ENCODE data around the gene ASPRV1. TPM values are rescaled to one million over a fixed set of nuclear protein-coding genes. Genes with fewer than 3 reads are reported as not detected.
A peak's percentile ranks its signal among the peaks of the same experiment; 100 is the strongest.

The ASPRV1 gene
- total RNA-seq, 1 experiment from 2014 or later, result 1.3 TPM

- CTCF ChIA-PET, result interaction anchor here (0.6 to 3.1 kb wide), 29 partner anchors 11 to 730 kb away, joined by 3 to 52 read pairs (median 4); partner anchors contain the start of genes C2orf42, SNRNP27 and SNRPG
- Mint-ChIP-seq H3K36me3 (no peaks in the 10 kb centered on the region), H3K4me3 (peak within 1 kb of the TSS; percentile 71), H3K9me3 (no peaks in the 10 kb centered on the region), H3K27ac (peak within 1 kb of the TSS; percentile 70), H3K27me3 (ENCODE audit: low read depth) (no peaks in the 10 kb centered on the region), H3K4me1 (peaks cover 4% of the 10 kb centered on the region; the same call in 1 of the 2 replicates)
- no peak for ATAC-seq
- 0 out of 2 replicates have a peak, but pooled peaks have one; percentile 39 for TF ChIP-seq HMGXB4 (CRISPR knock-in tag; IDR thresholded peaks at IDR 0.05)
- TF ChIP-seq CREM (CRISPR knock-in tag; IDR thresholded peaks at IDR 0.05), result no peak
- no peak for TF ChIP-seq ATF6 (CRISPR knock-in tag; IDR thresholded peaks at IDR 0.05)
- TF ChIP-seq ATF1 (CRISPR knock-in tag; IDR thresholded peaks at IDR 0.05), result 0 out of 2 replicates have a peak, but pooled peaks have one; percentile 33
- no peak for TF ChIP-seq ZNF219 (CRISPR knock-in tag; IDR thresholded peaks at IDR 0.05; ENCODE audit: borderline replicate concordance)
- TF ChIP-seq NFE2L1 (CRISPR knock-in tag; IDR thresholded peaks at IDR 0.05), result no peak
- 0 out of 2 replicates have a peak, but pooled peaks have one; percentile 91 for TF ChIP-seq ARID4B (CRISPR knock-in tag; IDR thresholded peaks at IDR 0.05; ENCODE audit: borderline replicate concordance)
- TF ChIP-seq E2F4 (CRISPR knock-in tag; IDR thresholded peaks at IDR 0.05; ENCODE audit: borderline replicate concordance, low read depth), result no peak
- no peak for TF ChIP-seq ZBTB21 (CRISPR knock-in tag; IDR thresholded peaks at IDR 0.05; ENCODE audit: borderline replicate concordance)
- peak; percentile 87 for TF ChIP-seq FOXK1 (CRISPR knock-in tag; IDR thresholded peaks at IDR 0.05)
- TF ChIP-seq SP1 (CRISPR knock-in tag; conservative IDR thresholded peaks at IDR 0.05), result peak; percentile 61; the same call in 1 of the 2 replicates
- TF ChIP-seq ZNF138 (CRISPR knock-in tag; conservative IDR thresholded peaks at IDR 0.05), result no peak
- no peak for TF ChIP-seq ATF2 (CRISPR knock-in tag; IDR thresholded peaks at IDR 0.05; ENCODE audit: borderline replicate concordance, low read depth)
- no peak for TF ChIP-seq MYBL2 (CRISPR knock-in tag; IDR thresholded peaks at IDR 0.05)
- DNase-seq (ENCODE audit: low spot score), result peak; percentile 41
- POLR2A ChIA-PET, result interaction anchor here (0.5 to 2.8 kb wide), 33 partner anchors 8 to 378 kb away, joined by 3 to 67 read pairs (median 4); partner anchors contain the start of genes ANXA4, C2orf42, PCYOX1 and SNRNP27
Observed at GRCh38 chr2:69914950-69915945, 46.2 kb downstream of the ASPRV1 start, which contains the start of gene MXD1. MXD1 (plus strand) TSS chr2:69915109; CDS start chr2:69915331, 222 bp downstream.
